ENCODE measurements around the gene BCAS3. TPM values are rescaled to one million over a fixed set of nuclear protein-coding genes. Genes with fewer than 3 reads are reported as not detected.

Gene BCAS3
- polyA plus RNA-seq, 3 donors: 10.3 to 19.1 (median 14.7) TPM

GRCh38 chr17:60782742-60783141, 105.1 kb downstream of the BCAS3 start:
- Mint-ChIP-seq H3K4me1 (no peaks in the 10 kb centered on the region), H3K4me3 (no peak overlapping the region), H3K27me3 (ENCODE audit: low read depth in 3 of 3) (peaks cover 0 to 1% (median under 1%) of the 10 kb centered on the region in 3 donors), H3K36me3 (no peaks in the 10 kb centered on the region), H3K27ac (no peak overlapping the region), H3K9me3 (no peaks in the 10 kb centered on the region)
- Histone ChIP-seq H3K4me1 (ENCODE audit: control insufficient read depth in 1 of 2, insufficient read depth in 2 of 2, low read length in 2 of 2) (no peaks in the 10 kb centered on the region), H3K79me2 (ENCODE audit: insufficient read depth, low read length) (no peaks in the 10 kb centered on the region), H2AFZ (ENCODE audit: insufficient read depth, low read depth, low read length, poor library complexity, severe bottlenecking) (no peak overlapping the region), H3K9me3 (replicated peaks in 1 of 2; ENCODE audit: control insufficient read depth in 1 of 2, insufficient read depth in 1 of 2, low read length in 2 of 2) (no peaks in the 10 kb centered on the region), H3K27me3 (ENCODE audit: control insufficient read depth in 2 of 2, insufficient read depth in 2 of 2, low read length in 2 of 2) (no peaks in the 10 kb centered on the region), H4K20me1 (ENCODE audit: insufficient read depth, low read length) (no peaks in the 10 kb centered on the region), H3K4me2 (replicated peaks; ENCODE audit: extremely low read depth, low read length, poor library complexity, severe bottlenecking) (no peak overlapping the region), H3K4me3 (replicated peaks in 1 of 3; ENCODE audit: low read depth in 2 of 3, low read length in 3 of 3) (no peak overlapping the region), H3K27ac (ENCODE audit: low read depth in 1 of 2, low read length in 2 of 2) (no peak overlapping the region), H3K36me3 (replicated peaks in 1 of 2; ENCODE audit: control insufficient read depth in 1 of 2, insufficient read depth in 2 of 2, low read length in 2 of 2) (no peaks in the 10 kb centered on the region), H3K9ac (ENCODE audit: insufficient read depth, low read length, poor library complexity, severe bottlenecking) (no peak overlapping the region)
- no peak for TF ChIP-seq CTCF (IDR thresholded peaks at IDR 0.05)
- DNase-seq: no peak
- no CpG with 5 or more reads among the region's 3 CpGs for WGBS (ENCODE audit: insufficient coverage)
- intact Hi-C loops (cut with micrococcal nuclease): no loop called here

- Mint-ChIP-seq H3K4me3 (no peak overlapping the region), H3K27ac (no peak overlapping the region), H3K4me1 (no peaks in the 10 kb centered on the region), H3K9me3 (peaks cover 0 to 1% (median 0%) of the 10 kb centered on the region in 7 donors), H3K36me3 (no peaks in the 10 kb centered on the region), H3K27me3 (ENCODE audit: low read depth in 3 of 3) (peaks cover 0 to 2% (median 0%) of the 10 kb centered on the region in 3 donors)
- Histone ChIP-seq H3K36me3 (replicated peaks in 1 of 2; ENCODE audit: control insufficient read depth in 1 of 2, insufficient read depth in 2 of 2, low read length in 2 of 2) (no peaks in the 10 kb centered on the region), H3K27me3 (ENCODE audit: control insufficient read depth in 2 of 2, insufficient read depth in 2 of 2, low read length in 2 of 2) (no peaks in the 10 kb centered on the region), H3K4me2 (replicated peaks; ENCODE audit: extremely low read depth, low read length, poor library complexity, severe bottlenecking) (no peak overlapping the region), H3K4me3 (replicated peaks in 1 of 3; ENCODE audit: low read depth in 2 of 3, low read length in 3 of 3) (no peak overlapping the region), H3K9me3 (replicated peaks in 1 of 2; ENCODE audit: control insufficient read depth in 1 of 2, insufficient read depth in 1 of 2, low read length in 2 of 2) (no peaks in the 10 kb centered on the region), H2AFZ (ENCODE audit: insufficient read depth, low read depth, low read length, poor library complexity, severe bottlenecking) (no peak overlapping the region), H3K27ac (ENCODE audit: low read depth in 1 of 2, low read length in 2 of 2) (no peak overlapping the region), H4K20me1 (ENCODE audit: insufficient read depth, low read length) (no peaks in the 10 kb centered on the region), H3K9ac (ENCODE audit: insufficient read depth, low read length, poor library complexity, severe bottlenecking) (no peak overlapping the region), H3K4me1 (ENCODE audit: control insufficient read depth in 1 of 2, insufficient read depth in 2 of 2, low read length in 2 of 2) (no peaks in the 10 kb centered on the region), H3K79me2 (ENCODE audit: insufficient read depth, low read length) (no peaks in the 10 kb centered on the region)
- TF ChIP-seq CTCF (IDR thresholded peaks at IDR 0.05): no peak
- intact Hi-C loops (cut with micrococcal nuclease): no loop called here
- DNase-seq: no peak
Observed at GRCh38 chr17:60790205-60790604, 112.6 kb downstream of the BCAS3 start.

Measured in CD14-positive monocyte (primary cell).